Measurements from ENCODE around the gene HIVEP3. TPM values are rescaled to one million over a fixed set of nuclear protein-coding genes. Genes with fewer than 3 reads are reported as not detected.

Gene HIVEP3
- total and polyA plus RNA-seq, 4 donors = 7.0 to 14.7 (median 8.8) TPM

GRCh38 chr1:41626616-41627375, 291.9 kb downstream of the HIVEP3 start:
- no peak overlapping the region for H3K9ac ChIP-seq (ENCODE audit: insufficient read depth in 1 of 2, low read length in 2 of 2)
- H3K4me1 ChIP-seq (ENCODE audit: control insufficient read depth in 5 of 5, insufficient read depth in 5 of 5, low read length in 5 of 5) = peaks cover 0 to 11% (median 10%) of the 10 kb centered on the region in 5 donors
- no peak overlapping the region for H3K4me3 ChIP-seq
- no peak for ATAC-seq (ENCODE audit: insufficient read depth, low FRiP score)
- TF ChIP-seq CTCF (IDR thresholded peaks at IDR 0.05; ENCODE audit: control extremely low read depth, extremely low read depth) = no peak
- H3K27ac ChIP-seq (ENCODE audit: low read depth in 1 of 2, low read length in 1 of 2) = no peak overlapping the region
- peaks cover 0 to 3% (median 0%) of the 10 kb centered on the region in 4 donors for H3K36me3 ChIP-seq (ENCODE audit: control insufficient read depth in 4 of 4, insufficient read depth in 4 of 4, low read length in 4 of 4)
- no peaks in the 10 kb centered on the region for H3K9me3 ChIP-seq (ENCODE audit: control insufficient read depth in 4 of 4, insufficient read depth in 3 of 4, low read length in 3 of 4)
- H3K27me3 ChIP-seq (ENCODE audit: control insufficient read depth in 3 of 3, insufficient read depth in 3 of 3, low read length in 2 of 3) = no peaks in the 10 kb centered on the region
- no peak for DNase-seq
- WGBS, 2 donors = 67 to 80% methylated on average over 10 of the region's 10 CpGs

GRCh38 chr1:41626146-41626545, 292.6 kb downstream of the HIVEP3 start:
- no peak for TF ChIP-seq CTCF (IDR thresholded peaks at IDR 0.05; ENCODE audit: control extremely low read depth, extremely low read depth)
- H3K4me1 ChIP-seq (ENCODE audit: control insufficient read depth in 5 of 5, insufficient read depth in 5 of 5, low read length in 5 of 5) = peaks cover 0 to 11% (median 9%) of the 10 kb centered on the region in 5 donors
- no peak overlapping the region for H3K27ac ChIP-seq (ENCODE audit: low read depth in 1 of 2, low read length in 1 of 2)
- DNase-seq = no peak
- H3K4me3 ChIP-seq = no peak overlapping the region
- ATAC-seq (ENCODE audit: insufficient read depth, low FRiP score) = no peak
- no peaks in the 10 kb centered on the region for H3K9me3 ChIP-seq (ENCODE audit: control insufficient read depth in 4 of 4, insufficient read depth in 3 of 4, low read length in 3 of 4)
- 75 to 93% methylated on average over 10 of the region's 10 CpGs for WGBS, 2 donors
- H3K36me3 ChIP-seq (ENCODE audit: control insufficient read depth in 4 of 4, insufficient read depth in 4 of 4, low read length in 4 of 4) = peaks cover 0 to 3% (median 0%) of the 10 kb centered on the region in 4 donors
- H3K27me3 ChIP-seq (ENCODE audit: control insufficient read depth in 3 of 3, insufficient read depth in 3 of 3, low read length in 2 of 3) = no peaks in the 10 kb centered on the region
- no peak overlapping the region for H3K9ac ChIP-seq (ENCODE audit: insufficient read depth in 1 of 2, low read length in 2 of 2)

- H3K27me3 ChIP-seq (ENCODE audit: control insufficient read depth in 3 of 3, insufficient read depth in 3 of 3, low read length in 2 of 3) = no peaks in the 10 kb centered on the region
- peaks cover 0 to 14% (median 10%) of the 10 kb centered on the region in 5 donors for H3K4me1 ChIP-seq (ENCODE audit: control insufficient read depth in 5 of 5, insufficient read depth in 5 of 5, low read length in 5 of 5)
- ATAC-seq (ENCODE audit: insufficient read depth, low FRiP score) (no peak), DNase-seq (no peak)
- peaks cover 0 to 3% (median 0%) of the 10 kb centered on the region in 4 donors for H3K36me3 ChIP-seq (ENCODE audit: control insufficient read depth in 4 of 4, insufficient read depth in 4 of 4, low read length in 4 of 4)
- no peak overlapping the region for H3K9ac ChIP-seq (ENCODE audit: insufficient read depth in 1 of 2, low read length in 2 of 2)
- no peak for TF ChIP-seq CTCF (IDR thresholded peaks at IDR 0.05; ENCODE audit: control extremely low read depth, extremely low read depth)
- no peak overlapping the region for H3K27ac ChIP-seq (ENCODE audit: low read depth in 1 of 2, low read length in 1 of 2)
- H3K4me3 ChIP-seq = no peak overlapping the region
- WGBS, 2 donors = 81 to 84% methylated on average over 10 of the region's 10 CpGs
- no peaks in the 10 kb centered on the region for H3K9me3 ChIP-seq (ENCODE audit: control insufficient read depth in 4 of 4, insufficient read depth in 3 of 4, low read length in 3 of 4)
Measured at GRCh38 chr1:41623736-41624135, 295.0 kb downstream of the HIVEP3 start.
